WTC11 (cell line): ENCODE measurements around the gene AHRR. TPM values are rescaled to one million over a fixed set of nuclear protein-coding genes. Genes with fewer than 3 reads are reported as not detected.

ENCODE experiments used
- ATAC-seq: fragments of 200-7000 bp; cut with Tn5 transposase; 2 replicates; pipeline ENCODE4 v1.10.0; 2021; ENCODE audit warnings: mild to moderate bottlenecking, moderate library complexity
- CTCF ChIA-PET: fragments of 300-600 bp; sonication (Branson Sonifier 250); formaldehyde crosslinking; loops from one replicate; lab custom pipeline; 2021; ENCODE audit warnings: antibody characterized with exemption; lab: Charles Lee
- POLR2A ChIA-PET: fragments of 350-600 bp; sonication (Branson Sonifier 250); formaldehyde crosslinking; loops from one replicate; lab custom pipeline; 2021; ENCODE audit warnings: antibody characterized with exemption; lab: Charles Lee
- DNase-seq: peaks from one replicate; pipeline ENCODE4 v3.0.0; 2021; ENCODE audit warnings: low spot score
- H3K27ac Mint-ChIP-seq: 2 replicates; pipeline ENCODE4 v1.8.0; 2021; ENCODE audit warnings: mixed read lengths
- H3K27me3 Mint-ChIP-seq: 2 replicates; pipeline ENCODE4 v1.8.0; 2021; ENCODE audit warnings: low read depth, mild to moderate bottlenecking, moderate library complexity, mixed read lengths
- H3K36me3 Mint-ChIP-seq: 2 replicates; pipeline ENCODE4 v1.8.0; 2021; ENCODE audit warnings: mixed read lengths
- H3K4me1 Mint-ChIP-seq: 2 replicates; pipeline ENCODE4 v1.8.0; 2022; ENCODE audit warnings: mixed read lengths
- H3K4me3 Mint-ChIP-seq: 2 replicates; pipeline ENCODE4 v1.8.0; 2021; ENCODE audit warnings: mild to moderate bottlenecking, moderate library complexity, mixed read lengths
- H3K9me3 Mint-ChIP-seq: 2 replicates; pipeline ENCODE4 v1.8.0; 2021; ENCODE audit warnings: mixed read lengths
- E2F1 ChIP-seq: sonication (generic); formaldehyde crosslinking; IDR thresholded peaks from 2 replicates; pipeline ENCODE4 v1.8.0; 2022; ENCODE audit warnings: mild to moderate bottlenecking, missing genetic modification reagents
- HMGA2 ChIP-seq: fragments of 250-450 bp; sonication (Bioruptor Pico); IDR thresholded peaks from 2 replicates; pipeline ENCODE4 v1.4.0; 2021; ENCODE audit warnings: mild to moderate bottlenecking, moderate library complexity
- IRF2 ChIP-seq: sonication (generic); formaldehyde crosslinking; IDR thresholded peaks from 2 replicates; pipeline ENCODE4 v1.8.0; 2022; ENCODE audit warnings: low read depth, missing genetic modification reagents, borderline replicate concordance
- JUN ChIP-seq: sonication (generic); formaldehyde crosslinking; IDR thresholded peaks from 2 replicates; pipeline ENCODE4 v1.8.0; 2023; ENCODE audit warnings: mild to moderate bottlenecking, missing genetic modification reagents
- MXD4 ChIP-seq: fragments of 250-450 bp; sonication (Bioruptor Pico); IDR thresholded peaks from 2 replicates; pipeline ENCODE4 v1.8.0; 2021; ENCODE audit warnings: mild to moderate bottlenecking, moderate library complexity, borderline replicate concordance
- NR1H2 ChIP-seq: sonication (generic); formaldehyde crosslinking; IDR thresholded peaks from 2 replicates; pipeline ENCODE4 v1.9.0; 2021; ENCODE audit warnings: mild to moderate bottlenecking, moderate library complexity, missing genetic modification reagents
- PRDM15 ChIP-seq: sonication (generic); formaldehyde crosslinking; IDR thresholded peaks from 2 replicates; pipeline ENCODE4 v1.8.0; 2022; ENCODE audit warnings: missing genetic modification reagents
- PREB ChIP-seq: sonication (generic); formaldehyde crosslinking; IDR thresholded peaks from 2 replicates; pipeline ENCODE4 v1.8.1; 2022; ENCODE audit warnings: mild to moderate bottlenecking, missing genetic modification reagents, moderate library complexity, borderline replicate concordance
- ZNF121 ChIP-seq: sonication (generic); formaldehyde crosslinking; IDR thresholded peaks from 2 replicates; pipeline ENCODE4 v1.8.0; 2023; ENCODE audit warnings: missing genetic modification reagents
- ZNF317 ChIP-seq: sonication (generic); formaldehyde crosslinking; IDR thresholded peaks from 2 replicates; pipeline ENCODE4 v1.8.1; 2023; ENCODE audit warnings: low read depth, mild to moderate bottlenecking, moderate library complexity, missing genetic modification reagents, borderline replicate concordance
- total RNA-seq: library from RNA; stranded (reverse); gene quantifications from 3 replicates; pipeline ENCODE4 v1.2.3, GENCODE V29; 2021
- TF ChIP-seq, protein P1 (sequence below): sonication (generic); formaldehyde crosslinking; IDR thresholded peaks from 2 replicates; pipeline ENCODE4 v1.8.0; 2022; ENCODE audit warnings: mild to moderate bottlenecking, missing genetic modification reagents
- TF ChIP-seq, protein P2 (sequence below): sonication (generic); formaldehyde crosslinking; IDR thresholded peaks from 2 replicates; pipeline ENCODE4 v1.8.1; 2023; ENCODE audit warnings: mild to moderate bottlenecking, missing genetic modification reagents, borderline replicate concordance
- TF ChIP-seq, protein P3 (sequence below): sonication (generic); formaldehyde crosslinking; conservative IDR thresholded peaks from 2 replicates; pipeline ENCODE4 v1.8.1; 2023; ENCODE audit warnings: mild to moderate bottlenecking, low read depth, missing genetic modification reagents, moderate library complexity

Gene AHRR
- total RNA-seq, 1 experiment from 2014 or later, result 4.5 TPM

DNA sequence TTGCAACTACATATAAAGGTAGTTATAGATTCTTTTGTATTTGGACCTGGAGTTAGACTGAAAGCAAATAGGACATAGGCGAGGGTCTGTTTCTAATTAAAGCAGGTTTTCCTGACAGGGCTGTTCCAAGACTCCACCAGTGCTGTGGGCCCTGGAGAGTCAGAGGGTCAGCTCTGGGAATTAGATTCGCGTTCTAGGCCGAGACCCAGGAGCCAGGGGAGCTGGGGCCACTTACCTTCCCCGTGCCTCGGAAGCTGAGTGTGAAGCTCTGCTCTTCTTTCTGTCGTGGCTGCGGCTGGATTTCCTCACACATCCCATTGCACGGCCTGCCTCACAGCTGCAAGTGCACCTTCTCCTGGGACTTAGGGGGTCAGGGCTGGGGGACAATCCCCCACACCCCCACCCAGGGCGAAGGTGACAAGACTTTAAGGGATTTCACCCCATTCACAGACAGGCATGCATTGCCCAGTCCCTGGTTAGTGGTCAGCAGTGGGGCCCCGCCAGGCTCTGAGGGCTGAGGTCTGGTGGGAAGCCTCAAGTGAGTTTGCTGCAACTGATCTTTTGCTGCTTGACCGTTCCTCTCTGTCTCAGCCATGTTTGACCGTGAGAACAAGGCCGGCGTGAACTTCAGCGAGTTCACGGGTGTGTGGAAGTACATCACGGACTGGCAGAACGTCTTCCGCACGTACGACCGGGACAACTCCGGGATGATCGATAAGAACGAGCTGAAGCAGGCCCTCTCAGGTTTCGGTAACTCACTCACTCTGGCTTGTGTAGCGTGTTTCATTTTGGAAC, 15.3 kb upstream of the AHRR start:
- ChIA-PET CTCF (interaction anchor here (1.9 kb wide), 1 partner anchor 11 kb away, joined by 7 read pairs; no protein-coding TSS in a partner anchor), POLR2A (no interaction called here)
- H3K36me3 Mint-ChIP-seq, result peaks cover 6% of the 10 kb centered on the region
- H3K27me3 Mint-ChIP-seq, result no peaks in the 10 kb centered on the region
- ATAC-seq (no peak), DNase-seq (no peak)
- no peak overlapping the region for H3K4me3 Mint-ChIP-seq
- H3K27ac Mint-ChIP-seq, result peak overlapping the region; percentile 88
- peaks cover 42% of the 10 kb centered on the region for H3K4me1 Mint-ChIP-seq
- TF ChIP-seq, protein P1, sequence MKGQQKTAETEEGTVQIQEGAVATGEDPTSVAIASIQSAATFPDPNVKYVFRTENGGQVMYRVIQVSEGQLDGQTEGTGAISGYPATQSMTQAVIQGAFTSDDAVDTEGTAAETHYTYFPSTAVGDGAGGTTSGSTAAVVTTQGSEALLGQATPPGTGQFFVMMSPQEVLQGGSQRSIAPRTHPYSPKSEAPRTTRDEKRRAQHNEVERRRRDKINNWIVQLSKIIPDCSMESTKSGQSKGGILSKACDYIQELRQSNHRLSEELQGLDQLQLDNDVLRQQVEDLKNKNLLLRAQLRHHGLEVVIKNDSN, result no peak
- TF ChIP-seq MXD4 (no peak), IRF2 (CRISPR knock-in tag) (no peak), ZNF121 (CRISPR knock-in tag) (no peak), PREB (CRISPR knock-in tag) (no peak), ZNF317 (CRISPR knock-in tag) (no peak), PRDM15 (CRISPR knock-in tag) (no peak)
- TF ChIP-seq, protein P2, sequence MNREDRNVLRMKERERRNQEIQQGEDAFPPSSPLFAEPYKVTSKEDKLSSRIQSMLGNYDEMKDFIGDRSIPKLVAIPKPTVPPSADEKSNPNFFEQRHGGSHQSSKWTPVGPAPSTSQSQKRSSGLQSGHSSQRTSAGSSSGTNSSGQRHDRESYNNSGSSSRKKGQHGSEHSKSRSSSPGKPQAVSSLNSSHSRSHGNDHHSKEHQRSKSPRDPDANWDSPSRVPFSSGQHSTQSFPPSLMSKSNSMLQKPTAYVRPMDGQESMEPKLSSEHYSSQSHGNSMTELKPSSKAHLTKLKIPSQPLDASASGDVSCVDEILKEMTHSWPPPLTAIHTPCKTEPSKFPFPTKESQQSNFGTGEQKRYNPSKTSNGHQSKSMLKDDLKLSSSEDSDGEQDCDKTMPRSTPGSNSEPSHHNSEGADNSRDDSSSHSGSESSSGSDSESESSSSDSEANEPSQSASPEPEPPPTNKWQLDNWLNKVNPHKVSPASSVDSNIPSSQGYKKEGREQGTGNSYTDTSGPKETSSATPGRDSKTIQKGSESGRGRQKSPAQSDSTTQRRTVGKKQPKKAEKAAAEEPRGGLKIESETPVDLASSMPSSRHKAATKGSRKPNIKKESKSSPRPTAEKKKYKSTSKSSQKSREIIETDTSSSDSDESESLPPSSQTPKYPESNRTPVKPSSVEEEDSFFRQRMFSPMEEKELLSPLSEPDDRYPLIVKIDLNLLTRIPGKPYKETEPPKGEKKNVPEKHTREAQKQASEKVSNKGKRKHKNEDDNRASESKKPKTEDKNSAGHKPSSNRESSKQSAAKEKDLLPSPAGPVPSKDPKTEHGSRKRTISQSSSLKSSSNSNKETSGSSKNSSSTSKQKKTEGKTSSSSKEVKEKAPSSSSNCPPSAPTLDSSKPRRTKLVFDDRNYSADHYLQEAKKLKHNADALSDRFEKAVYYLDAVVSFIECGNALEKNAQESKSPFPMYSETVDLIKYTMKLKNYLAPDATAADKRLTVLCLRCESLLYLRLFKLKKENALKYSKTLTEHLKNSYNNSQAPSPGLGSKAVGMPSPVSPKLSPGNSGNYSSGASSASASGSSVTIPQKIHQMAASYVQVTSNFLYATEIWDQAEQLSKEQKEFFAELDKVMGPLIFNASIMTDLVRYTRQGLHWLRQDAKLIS (CRISPR knock-in tag), result no peak
- no peaks in the 10 kb centered on the region for H3K9me3 Mint-ChIP-seq

- TF ChIP-seq, protein P2 (CRISPR knock-in tag), result no peak
- TF ChIP-seq HMGA2 (CRISPR knock-in tag) (no peak), JUN (CRISPR knock-in tag) (no peak), NR1H2 (no peak), E2F1 (CRISPR knock-in tag) (no peak)
- TF ChIP-seq, protein P3, sequence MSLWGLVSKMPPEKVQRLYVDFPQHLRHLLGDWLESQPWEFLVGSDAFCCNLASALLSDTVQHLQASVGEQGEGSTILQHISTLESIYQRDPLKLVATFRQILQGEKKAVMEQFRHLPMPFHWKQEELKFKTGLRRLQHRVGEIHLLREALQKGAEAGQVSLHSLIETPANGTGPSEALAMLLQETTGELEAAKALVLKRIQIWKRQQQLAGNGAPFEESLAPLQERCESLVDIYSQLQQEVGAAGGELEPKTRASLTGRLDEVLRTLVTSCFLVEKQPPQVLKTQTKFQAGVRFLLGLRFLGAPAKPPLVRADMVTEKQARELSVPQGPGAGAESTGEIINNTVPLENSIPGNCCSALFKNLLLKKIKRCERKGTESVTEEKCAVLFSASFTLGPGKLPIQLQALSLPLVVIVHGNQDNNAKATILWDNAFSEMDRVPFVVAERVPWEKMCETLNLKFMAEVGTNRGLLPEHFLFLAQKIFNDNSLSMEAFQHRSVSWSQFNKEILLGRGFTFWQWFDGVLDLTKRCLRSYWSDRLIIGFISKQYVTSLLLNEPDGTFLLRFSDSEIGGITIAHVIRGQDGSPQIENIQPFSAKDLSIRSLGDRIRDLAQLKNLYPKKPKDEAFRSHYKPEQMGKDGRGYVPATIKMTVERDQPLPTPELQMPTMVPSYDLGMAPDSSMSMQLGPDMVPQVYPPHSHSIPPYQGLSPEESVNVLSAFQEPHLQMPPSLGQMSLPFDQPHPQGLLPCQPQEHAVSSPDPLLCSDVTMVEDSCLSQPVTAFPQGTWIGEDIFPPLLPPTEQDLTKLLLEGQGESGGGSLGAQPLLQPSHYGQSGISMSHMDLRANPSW (CRISPR knock-in tag), result no peak
- TF ChIP-seq, all 79 proteins: peak for 0
- H3K9me3 Mint-ChIP-seq, result no peaks in the 10 kb centered on the region
- ChIA-PET CTCF (interaction anchor here (1.4 kb wide), 1 partner anchor 124 kb away, joined by 3 read pairs; no protein-coding TSS in a partner anchor), POLR2A (no interaction called here)
- no peak overlapping the region for H3K4me3 Mint-ChIP-seq
- DNase-seq, result no peak
- H3K27ac Mint-ChIP-seq, result peak overlapping the region; percentile 95
- H3K27me3 Mint-ChIP-seq, result no peaks in the 10 kb centered on the region
- no peak for ATAC-seq
- H3K36me3 Mint-ChIP-seq, result peaks cover 6% of the 10 kb centered on the region
- peaks cover 31% of the 10 kb centered on the region for H3K4me1 Mint-ChIP-seq
These were observed 14.2 kb upstream of the AHRR start for GRCh38 chr5:307306-307705.
